ENCODE measurements around the gene C6orf136.

- no peak for TF ChIP-seq CTCF (IDR thresholded peaks at IDR 0.05; ENCODE audit: low read depth, low read length)
- TF ChIP-seq EZH2phosphoT487 (IDR thresholded peaks at IDR 0.05; ENCODE audit: low read depth) = no peak
Observed at GRCh38 chr6:30598912-30599624, 47.9 kb upstream of the C6orf136 start.

Measured in OCI-LY3 (cell line).